DMS53 treated with DMSO at 0.1 percent for 48 hours (cell line): ENCODE results near the gene LMLN.
"Not testable (repeated sequence)": the region's sequence is repeated elsewhere in the genome, so short reads cannot be mapped to it uniquely, and the experiment has no call there.

Experiments used
- DNase-seq: peaks from one replicate; lab custom pipeline; 2025; ENCODE audit not compliant: unreplicated experiment; lab: John Stamatoyannopoulos, UW

Gene LMLN

GRCh38 chr3:198022604-198023003 is 62.6 kb downstream of the LMLN start:
- DNase-seq = no peak

GRCh38 chr3:198025644-198026043 is 65.6 kb downstream of the LMLN start:
- no peak for DNase-seq

GRCh38 chr3:198026620-198027019 is 66.6 kb downstream of the LMLN start:
- DNase-seq = no peak

- DNase-seq = no peak
These were observed 67.2 kb downstream of the LMLN start for GRCh38 chr3:198027045-198027798.

- DNase-seq = no peak
These were observed 67.9 kb downstream of the LMLN start for GRCh38 chr3:198027799-198028390.

- no peak for DNase-seq
These were observed 68.7 kb downstream of the LMLN start for GRCh38 chr3:198028718-198029117.

GRCh38 chr3:198030125-198030524 is 70.1 kb downstream of the LMLN start:
- DNase-seq = no peak

- DNase-seq = no peak
These were observed 70.7 kb downstream of the LMLN start for GRCh38 chr3:198030726-198031125.

GRCh38 chr3:198032039-198032936 is 72.3 kb downstream of the LMLN start:
- DNase-seq = no peak

GRCh38 chr3:198043119-198043518 is 83.1 kb downstream of the LMLN start:
- DNase-seq = no peak

GRCh38 chr3:198046120-198046857 is 86.3 kb downstream of the LMLN start:
- DNase-seq = no peak

GRCh38 chr3:198048445-198048844 is 88.4 kb downstream of the LMLN start:
- DNase-seq = no peak

GRCh38 chr3:198051836-198052235 is 91.8 kb downstream of the LMLN start:
- no peak for DNase-seq

- not testable (repeated sequence) for DNase-seq
These were observed 93.4 kb downstream of the LMLN start for GRCh38 chr3:198053462-198053861.

- DNase-seq = no peak
These were observed 101.4 kb downstream of the LMLN start for GRCh38 chr3:198061119-198062067.

- DNase-seq = no peak
These were observed 102.0 kb downstream of the LMLN start for GRCh38 chr3:198062068-198062465.

GRCh38 chr3:198064420-198064819 is 104.4 kb downstream of the LMLN start:
- DNase-seq = no peak

GRCh38 chr3:198065897-198066296 is 105.9 kb downstream of the LMLN start:
- DNase-seq = no peak

- DNase-seq = no peak
These were observed 107.4 kb downstream of the LMLN start for GRCh38 chr3:198067416-198067815.

- DNase-seq = no peak
These were observed 110.9 kb downstream of the LMLN start for GRCh38 chr3:198070871-198071270.
